A549 (cell line): ENCODE results near the gene SAMD4B. TPM values are rescaled to one million over a fixed set of nuclear protein-coding genes. Genes with fewer than 3 reads are reported as not detected.

Experiments
- CBX2 ChIP-seq: fragments of 200-600 bp; sonication (generic); IDR thresholded peaks from 2 replicates; pipeline ENCODE4 v1.6.1; 2016; ENCODE audit warnings: low read depth, mild to moderate bottlenecking, borderline replicate concordance
- CHD2 ChIP-seq: fragments of 150-350 bp; IDR thresholded peaks from 2 replicates; pipeline ENCODE4 v1.6.1; 2014; ENCODE audit warnings: low read length; ENCODE audit not compliant: partially characterized antibody
- EHF ChIP-seq: fragments of 250-450 bp; sonication (Bioruptor Pico); IDR thresholded peaks from 2 replicates; pipeline ENCODE4 v1.5.0; 2020; ENCODE audit warnings: mild to moderate bottlenecking
- EHMT2 ChIP-seq: fragments of 200-600 bp; sonication (generic); IDR thresholded peaks from 2 replicates; pipeline ENCODE4 v1.6.1; 2016; ENCODE audit warnings: antibody characterized with exemption, low read depth, mild to moderate bottlenecking, moderate library complexity
- ESRRA ChIP-seq: fragments of 150-350 bp; IDR thresholded peaks from 2 replicates; pipeline ENCODE4 v1.6.1; 2014; ENCODE audit warnings: mild to moderate bottlenecking, low read length, borderline replicate concordance
- FOSL2 ChIP-seq, 2 experiments: fragments of 450-650 bp in 1 of 2; fragments of >200 bp in 1 of 2; sonication (Bioruptor Twin) in 1 of 2; formaldehyde crosslinking; IDR thresholded peaks; 2 replicates each; pipeline versions ENCODE4 v1.5.0 to v1.6.1; 2016 to 2020; ENCODE audit warnings: mild to moderate bottlenecking in 1 of 2, moderate library complexity in 1 of 2
- FOXS1 ChIP-seq: fragments of 250-450 bp; sonication (Bioruptor Pico); IDR thresholded peaks from 2 replicates; pipeline ENCODE4 v1.5.0; 2020; ENCODE audit warnings: mild to moderate bottlenecking, moderate library complexity
- HEYL ChIP-seq: fragments of 250-450 bp; sonication (Bioruptor Pico); IDR thresholded peaks from 2 replicates; pipeline ENCODE4 v1.8.0; 2021; ENCODE audit warnings: mild to moderate bottlenecking, moderate library complexity
- HOXB13 ChIP-seq: fragments of 250-450 bp; sonication (Bioruptor Pico); IDR thresholded peaks from 2 replicates; pipeline ENCODE4 v1.5.0; 2020; ENCODE audit warnings: low read depth, mild to moderate bottlenecking, moderate library complexity
- HOXB5 ChIP-seq: fragments of 250-450 bp; sonication (Bioruptor Pico); IDR thresholded peaks from 2 replicates; pipeline ENCODE4 v1.5.0; 2020; ENCODE audit warnings: mild to moderate bottlenecking, moderate library complexity
- JUNB ChIP-seq: fragments of >200 bp; sonication (Bioruptor Twin); formaldehyde crosslinking; IDR thresholded peaks from 2 replicates; pipeline ENCODE4 v1.6.1; 2016
- KDM1A ChIP-seq: fragments of 200-600 bp; sonication (generic); IDR thresholded peaks from 2 replicates; pipeline ENCODE4 v1.6.1; 2016; ENCODE audit warnings: low read depth, mild to moderate bottlenecking
- MAFK ChIP-seq: fragments of 450-650 bp; IDR thresholded peaks from 2 replicates; pipeline ENCODE4 v1.6.1; 2014; ENCODE audit not compliant: partially characterized antibody
- MAZ ChIP-seq: fragments of 150-350 bp; IDR thresholded peaks from 2 replicates; pipeline ENCODE4 v1.6.1; 2014; ENCODE audit warnings: antibody characterized with exemption, low read depth, low read length, borderline replicate concordance
- MYC ChIP-seq: IDR thresholded peaks from 2 replicates; pipeline ENCODE4 v1.6.1; 2012; ENCODE audit warnings: mild to moderate bottlenecking, inconsistent platforms, low read length, improper control_type of control experiment, borderline replicate concordance
- NFE2L2 ChIP-seq: fragments of 150-350 bp; conservative IDR thresholded peaks from 2 replicates; pipeline ENCODE4 v1.6.1; 2014; ENCODE audit warnings: low read length
- RARB ChIP-seq: fragments of 250-450 bp; sonication (Bioruptor Pico); IDR thresholded peaks from 2 replicates; pipeline ENCODE4 v1.8.0; 2021; ENCODE audit warnings: mild to moderate bottlenecking, moderate library complexity
- RCOR1 ChIP-seq: fragments of 150-350 bp; IDR thresholded peaks from 2 replicates; pipeline ENCODE4 v1.6.1; 2014; ENCODE audit warnings: antibody characterized with exemption, low read length, low read depth
- RFX5 ChIP-seq: fragments of 450-650 bp; IDR thresholded peaks from 2 replicates; pipeline ENCODE4 v1.7.1; 2014; ENCODE audit warnings: antibody characterized with exemption, mild to moderate bottlenecking, moderate library complexity
- USF2 ChIP-seq: fragments of 450-650 bp; IDR thresholded peaks from 2 replicates; pipeline ENCODE4 v1.6.1; 2014; ENCODE audit warnings: antibody characterized with exemption
- ZNF302 ChIP-seq: fragments of 250-450 bp; sonication (Bioruptor Pico); IDR thresholded peaks from 2 replicates; pipeline ENCODE4 v1.9.0; 2021; ENCODE audit warnings: inconsistent platforms, mild to moderate bottlenecking, moderate library complexity
- polyA plus RNA-seq, 4 experiments: library from polyadenylated mRNA; depleted of rRNA in 3 of 4; stranded (reverse); fragments of >200 nt; fragmentation: RNase III in 1 of 4; extraction: RNeasy Plus Mini Kit Qiagen cat#74134 plus additional on column Dnase treatment in 1 of 4; gene quantifications; 2 replicates in 3 of 4; 3 replicates in 1 of 4; pipeline ENCODE4 v1.2.3, GENCODE V29; 2011 to 2017
- TF ChIP-seq, protein P1 (sequence below): fragments of 200-600 bp; sonication (generic); IDR thresholded peaks from 2 replicates; pipeline ENCODE4 v1.6.1; 2016; ENCODE audit warnings: antibody characterized with exemption, mild to moderate bottlenecking, moderate library complexity
- TF ChIP-seq, protein P2 (sequence below): fragments of >200 bp; sonication (Bioruptor Twin); formaldehyde crosslinking; IDR thresholded peaks from 2 replicates; pipeline ENCODE4 v1.6.1; 2016
- TF ChIP-seq, protein P3 (sequence below): IDR thresholded peaks from 2 replicates; pipeline ENCODE4 v1.6.1; 2012
- TF ChIP-seq, protein P4 (sequence below): fragments of 250-450 bp; sonication (Bioruptor Pico); IDR thresholded peaks from 2 replicates; pipeline ENCODE4 v1.5.0; 2020; ENCODE audit warnings: low read depth, mild to moderate bottlenecking, moderate library complexity
- TF ChIP-seq, protein P5 (sequence below): fragments of >200 bp; sonication (Bioruptor Twin); formaldehyde crosslinking; IDR thresholded peaks from 3 replicates; pipeline ENCODE4 v1.6.1; 2016

The SAMD4B gene
- polyA plus RNA-seq, 2 of the 4 experiments (the other 2 are of a cell fraction) = 82.1 to 118 TPM

DNA sequence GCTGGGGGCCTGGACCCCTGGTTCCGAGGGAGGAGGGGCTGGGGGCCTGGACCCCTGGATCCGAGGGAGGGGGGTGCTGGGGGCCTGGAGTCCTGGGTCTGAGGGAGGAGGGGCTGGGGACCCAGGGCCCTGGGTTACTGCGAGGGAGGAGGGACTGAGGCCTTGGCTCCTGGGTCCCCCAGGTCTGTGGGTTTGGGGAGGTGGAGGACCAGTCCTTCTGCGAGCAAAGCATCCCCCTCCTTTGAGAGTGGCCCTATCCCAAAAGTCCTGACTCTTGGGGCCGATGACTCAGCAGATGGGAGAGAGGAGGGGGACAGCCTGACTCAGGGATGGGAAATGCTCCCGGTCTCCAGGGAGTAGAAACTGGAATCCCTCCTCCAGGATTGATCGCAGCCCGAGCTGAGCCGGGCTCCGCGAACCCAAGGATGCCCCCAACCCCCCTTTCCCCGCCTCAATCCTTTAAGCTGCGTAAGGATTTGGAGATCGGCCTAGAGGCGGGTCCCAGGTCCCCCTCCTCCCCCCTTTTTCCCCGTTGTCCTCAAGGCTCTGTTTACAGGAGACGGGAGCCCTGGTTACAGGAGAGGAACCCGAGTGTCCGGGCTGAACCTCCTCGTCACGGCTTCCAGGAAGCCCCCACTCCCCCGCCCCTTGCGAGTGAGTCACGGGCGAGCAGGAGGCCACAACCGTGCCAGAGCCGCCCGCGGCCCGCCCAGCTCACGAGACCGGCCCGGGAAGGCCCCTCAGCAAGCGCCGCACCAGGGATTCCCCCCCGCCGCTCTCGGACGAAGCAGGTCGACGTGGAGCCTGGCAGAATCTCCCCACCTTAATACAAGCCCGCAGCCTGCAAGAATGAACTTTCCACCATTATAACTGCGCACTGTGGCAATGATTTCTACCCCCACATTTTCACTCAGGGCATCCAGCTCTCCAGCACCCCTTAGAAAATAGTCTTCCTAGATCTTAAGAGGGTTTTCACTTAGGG lies 61.4 kb downstream of the SAMD4B start (continued):
- TF ChIP-seq, protein P1, sequence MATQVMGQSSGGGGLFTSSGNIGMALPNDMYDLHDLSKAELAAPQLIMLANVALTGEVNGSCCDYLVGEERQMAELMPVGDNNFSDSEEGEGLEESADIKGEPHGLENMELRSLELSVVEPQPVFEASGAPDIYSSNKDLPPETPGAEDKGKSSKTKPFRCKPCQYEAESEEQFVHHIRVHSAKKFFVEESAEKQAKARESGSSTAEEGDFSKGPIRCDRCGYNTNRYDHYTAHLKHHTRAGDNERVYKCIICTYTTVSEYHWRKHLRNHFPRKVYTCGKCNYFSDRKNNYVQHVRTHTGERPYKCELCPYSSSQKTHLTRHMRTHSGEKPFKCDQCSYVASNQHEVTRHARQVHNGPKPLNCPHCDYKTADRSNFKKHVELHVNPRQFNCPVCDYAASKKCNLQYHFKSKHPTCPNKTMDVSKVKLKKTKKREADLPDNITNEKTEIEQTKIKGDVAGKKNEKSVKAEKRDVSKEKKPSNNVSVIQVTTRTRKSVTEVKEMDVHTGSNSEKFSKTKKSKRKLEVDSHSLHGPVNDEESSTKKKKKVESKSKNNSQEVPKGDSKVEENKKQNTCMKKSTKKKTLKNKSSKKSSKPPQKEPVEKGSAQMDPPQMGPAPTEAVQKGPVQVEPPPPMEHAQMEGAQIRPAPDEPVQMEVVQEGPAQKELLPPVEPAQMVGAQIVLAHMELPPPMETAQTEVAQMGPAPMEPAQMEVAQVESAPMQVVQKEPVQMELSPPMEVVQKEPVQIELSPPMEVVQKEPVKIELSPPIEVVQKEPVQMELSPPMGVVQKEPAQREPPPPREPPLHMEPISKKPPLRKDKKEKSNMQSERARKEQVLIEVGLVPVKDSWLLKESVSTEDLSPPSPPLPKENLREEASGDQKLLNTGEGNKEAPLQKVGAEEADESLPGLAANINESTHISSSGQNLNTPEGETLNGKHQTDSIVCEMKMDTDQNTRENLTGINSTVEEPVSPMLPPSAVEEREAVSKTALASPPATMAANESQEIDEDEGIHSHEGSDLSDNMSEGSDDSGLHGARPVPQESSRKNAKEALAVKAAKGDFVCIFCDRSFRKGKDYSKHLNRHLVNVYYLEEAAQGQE = no peak
- TF ChIP-seq MYC = peak; percentile 86; the same call in 1 of the 2 replicates
- peak; percentile 61; the same call in 1 of the 2 replicates for TF ChIP-seq EHF (CRISPR knock-in tag)
- TF ChIP-seq, protein P2, sequence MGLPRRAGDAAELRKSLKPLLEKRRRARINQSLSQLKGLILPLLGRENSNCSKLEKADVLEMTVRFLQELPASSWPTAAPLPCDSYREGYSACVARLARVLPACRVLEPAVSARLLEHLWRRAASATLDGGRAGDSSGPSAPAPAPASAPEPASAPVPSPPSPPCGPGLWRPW = no peak
- peak; percentile 55 for TF ChIP-seq CHD2
- no peak for TF ChIP-seq ZNF302 (CRISPR knock-in tag)
- peak; percentile 58 for TF ChIP-seq HOXB5 (CRISPR knock-in tag)
- peak; percentile 97 for TF ChIP-seq NFE2L2
- TF ChIP-seq JUNB = peak; percentile 87
- no peak for TF ChIP-seq CBX2
- TF ChIP-seq, protein P3, sequence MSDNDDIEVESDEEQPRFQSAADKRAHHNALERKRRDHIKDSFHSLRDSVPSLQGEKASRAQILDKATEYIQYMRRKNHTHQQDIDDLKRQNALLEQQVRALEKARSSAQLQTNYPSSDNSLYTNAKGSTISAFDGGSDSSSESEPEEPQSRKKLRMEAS = peak; percentile 86
- TF ChIP-seq RCOR1 = no peak
- TF ChIP-seq MAZ = peak; percentile 89; the same call in 1 of the 2 replicates
- no peak for TF ChIP-seq FOXS1
- TF ChIP-seq RFX5 = peak; percentile 61; the same call in 1 of the 2 replicates
- TF ChIP-seq EHMT2 = no peak
- TF ChIP-seq HOXB13 (CRISPR knock-in tag) = no peak
- TF ChIP-seq, protein P4, sequence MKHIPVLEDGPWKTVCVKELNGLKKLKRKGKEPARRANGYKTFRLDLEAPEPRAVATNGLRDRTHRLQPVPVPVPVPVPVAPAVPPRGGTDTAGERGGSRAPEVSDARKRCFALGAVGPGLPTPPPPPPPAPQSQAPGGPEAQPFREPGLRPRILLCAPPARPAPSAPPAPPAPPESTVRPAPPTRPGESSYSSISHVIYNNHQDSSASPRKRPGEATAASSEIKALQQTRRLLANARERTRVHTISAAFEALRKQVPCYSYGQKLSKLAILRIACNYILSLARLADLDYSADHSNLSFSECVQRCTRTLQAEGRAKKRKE (CRISPR knock-in tag) = no peak; the same call in none of the 2 replicates
- TF ChIP-seq, protein P5, sequence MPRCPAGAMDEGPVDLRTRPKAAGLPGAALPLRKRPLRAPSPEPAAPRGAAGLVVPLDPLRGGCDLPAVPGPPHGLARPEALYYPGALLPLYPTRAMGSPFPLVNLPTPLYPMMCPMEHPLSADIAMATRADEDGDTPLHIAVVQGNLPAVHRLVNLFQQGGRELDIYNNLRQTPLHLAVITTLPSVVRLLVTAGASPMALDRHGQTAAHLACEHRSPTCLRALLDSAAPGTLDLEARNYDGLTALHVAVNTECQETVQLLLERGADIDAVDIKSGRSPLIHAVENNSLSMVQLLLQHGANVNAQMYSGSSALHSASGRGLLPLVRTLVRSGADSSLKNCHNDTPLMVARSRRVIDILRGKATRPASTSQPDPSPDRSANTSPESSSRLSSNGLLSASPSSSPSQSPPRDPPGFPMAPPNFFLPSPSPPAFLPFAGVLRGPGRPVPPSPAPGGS = no peak; the same call in 2 of the 3 replicates
- peak; percentile 82 for TF ChIP-seq FOSL2 (IDR thresholded peaks at IDR 0.05)
- peak; percentile 100 for TF ChIP-seq FOSL2 (CRISPR knock-in tag; IDR thresholded peaks at IDR 0.05)
- no peak for TF ChIP-seq HEYL
- peak; percentile 59 for TF ChIP-seq RARB (CRISPR knock-in tag)
- peak; percentile 100 for TF ChIP-seq MAFK
- no peak for TF ChIP-seq ESRRA
- TF ChIP-seq KDM1A = no peak
- TF ChIP-seq USF2 = peak; percentile 27; the same call in 1 of the 2 replicates
